SK-N-SH treated with all-trans-retinoic acid at 6 μM for 48 hours (cell line): ENCODE data around the gene TBC1D9.

Experiments
- ATAC-seq: fragments of 200-7000 bp; cut with Tn5 transposase; 3 replicates; pipeline ENCODE4 v1.9.1; 2020; ENCODE audit warnings: mild to moderate bottlenecking, moderate library complexity
- ARNTL ChIP-seq: fragments of 450-650 bp; formaldehyde crosslinking; IDR thresholded peaks from 2 replicates; pipeline ENCODE4 v1.5.0; 2020; ENCODE audit warnings: low read depth, mild to moderate bottlenecking, moderate library complexity, borderline replicate concordance
- BACH2 ChIP-seq: fragments of 250-450 bp; sonication (Bioruptor Pico); IDR thresholded peaks from 2 replicates; pipeline ENCODE4 v1.9.0; 2021; ENCODE audit warnings: mild to moderate bottlenecking, borderline replicate concordance
- CREB5 ChIP-seq: fragments of 250-450 bp; sonication (Bioruptor Pico); IDR thresholded peaks from 2 replicates; pipeline ENCODE4 v1.5.1; 2020; ENCODE audit warnings: low read depth, mild to moderate bottlenecking, moderate library complexity
- CSRNP3 ChIP-seq: fragments of 250-450 bp; sonication (Bioruptor Pico); IDR thresholded peaks from 2 replicates; pipeline ENCODE4 v1.5.1; 2021; ENCODE audit warnings: mild to moderate bottlenecking, moderate library complexity
- ESRRG ChIP-seq: fragments of 250-450 bp; sonication (Bioruptor Pico); IDR thresholded peaks from 2 replicates; pipeline ENCODE4 v1.6.1; 2021; ENCODE audit warnings: mild to moderate bottlenecking
- ISL1 ChIP-seq: fragments of 250-450 bp; sonication (Bioruptor Pico); IDR thresholded peaks from 2 replicates; pipeline ENCODE4 v2.1.2; 2022; ENCODE audit warnings: mild to moderate bottlenecking, moderate library complexity
- OSR1 ChIP-seq: fragments of 250-450 bp; sonication (Bioruptor Pico); IDR thresholded peaks from 2 replicates; pipeline ENCODE4 v1.8.0; 2022; ENCODE audit warnings: moderate library complexity, mild to moderate bottlenecking, inconsistent platforms
- POU6F1 ChIP-seq: fragments of 250-450 bp; sonication (Bioruptor Pico); IDR thresholded peaks from 2 replicates; pipeline ENCODE4 v1.8.0; 2021; ENCODE audit warnings: low read depth, mild to moderate bottlenecking, moderate library complexity, borderline replicate concordance
- PPARA ChIP-seq: fragments of 250-450 bp; sonication (Bioruptor Pico); IDR thresholded peaks from 2 replicates; pipeline ENCODE4 v1.5.0; 2020; ENCODE audit warnings: mild to moderate bottlenecking, borderline replicate concordance
- SNAI2 ChIP-seq: fragments of 250-450 bp; sonication (Bioruptor Pico); IDR thresholded peaks from 2 replicates; pipeline ENCODE4 v1.5.0; 2020; ENCODE audit warnings: mild to moderate bottlenecking, moderate library complexity
- TCF4 ChIP-seq: fragments of 250-450 bp; sonication (Bioruptor Pico); IDR thresholded peaks from 2 replicates; pipeline ENCODE4 v1.8.0; 2021; ENCODE audit warnings: mild to moderate bottlenecking, moderate library complexity, borderline replicate concordance
- TOX ChIP-seq: fragments of 250-450 bp; sonication (Bioruptor Pico); IDR thresholded peaks from 2 replicates; pipeline ENCODE4 v1.8.0; 2021; ENCODE audit warnings: mild to moderate bottlenecking, moderate library complexity, borderline replicate concordance
- TSHZ2 ChIP-seq: fragments of 250-450 bp; sonication (Bioruptor Pico); IDR thresholded peaks from 2 replicates; pipeline ENCODE4 v1.5.0; 2020; ENCODE audit warnings: mild to moderate bottlenecking, moderate library complexity
- ZC3H10 ChIP-seq: fragments of 250-450 bp; sonication (Bioruptor Pico); IDR thresholded peaks from 2 replicates; pipeline ENCODE4 v1.5.1; 2021; ENCODE audit warnings: mild to moderate bottlenecking, moderate library complexity
- ZFP3 ChIP-seq: fragments of 250-450 bp; sonication (Bioruptor Pico); IDR thresholded peaks from 2 replicates; pipeline ENCODE4 v1.5.0; 2020; ENCODE audit warnings: mild to moderate bottlenecking, moderate library complexity
- ZFP30 ChIP-seq: fragments of 450-650 bp; formaldehyde crosslinking; IDR thresholded peaks from 2 replicates; pipeline ENCODE4 v1.5.0; 2022; ENCODE audit warnings: mild to moderate bottlenecking, moderate library complexity
- ZNF565 ChIP-seq: fragments of 450-650 bp; formaldehyde crosslinking; conservative IDR thresholded peaks from 2 replicates; pipeline ENCODE4 v1.5.0; 2020; ENCODE audit warnings: low read depth, mild to moderate bottlenecking, moderate library complexity
- ZNF70 ChIP-seq: fragments of 450-650 bp; formaldehyde crosslinking; IDR thresholded peaks from 2 replicates; pipeline ENCODE4 v1.5.0; 2020; ENCODE audit warnings: mild to moderate bottlenecking, moderate library complexity

Gene TBC1D9

GRCh38 chr4:140720387-140721304, 35.5 kb downstream of the TBC1D9 start (continued):
- TF ChIP-seq CSRNP3 (CRISPR knock-in tag) = no peak
- no peak for TF ChIP-seq BACH2 (CRISPR knock-in tag)
- TF ChIP-seq TCF4 (CRISPR knock-in tag) = no peak
- TF ChIP-seq SNAI2 (CRISPR knock-in tag) = no peak
- no peak for TF ChIP-seq TOX (CRISPR knock-in tag)
- TF ChIP-seq POU6F1 (CRISPR knock-in tag) = no peak

- TF ChIP-seq SNAI2 (CRISPR knock-in tag) = no peak
- no peak for TF ChIP-seq ISL1
- TF ChIP-seq PPARA (CRISPR knock-in tag) = no peak
- TF ChIP-seq BACH2 (CRISPR knock-in tag) = no peak
- no peak for TF ChIP-seq ESRRG
- TF ChIP-seq ZFP3 (CRISPR knock-in tag) = no peak
- TF ChIP-seq TSHZ2 (CRISPR knock-in tag) = no peak
- no peak for TF ChIP-seq ZFP30 (CRISPR knock-in tag)
- no peak for TF ChIP-seq CREB5 (CRISPR knock-in tag)
- no peak for TF ChIP-seq CSRNP3 (CRISPR knock-in tag)
- no peak for TF ChIP-seq ARNTL (CRISPR knock-in tag)
- no peak for TF ChIP-seq TCF4 (CRISPR knock-in tag)
- TF ChIP-seq ZNF70 (CRISPR knock-in tag) = no peak
- TF ChIP-seq ZNF565 (CRISPR knock-in tag) = no peak
- TF ChIP-seq ZC3H10 (CRISPR knock-in tag) = no peak
- no peak for TF ChIP-seq OSR1 (CRISPR knock-in tag)
- no peak for TF ChIP-seq TOX (CRISPR knock-in tag)
- no peak for TF ChIP-seq POU6F1 (CRISPR knock-in tag)
- no peak for ATAC-seq
Measured at GRCh38 chr4:140719686-140720085, 36.5 kb downstream of the TBC1D9 start.
